ENCODE results near the gene C1orf52. TPM values are rescaled to one million over a fixed set of nuclear protein-coding genes. Genes with fewer than 3 reads are reported as not detected.

The C1orf52 gene
- total and polyA plus RNA-seq, 9 of the 15 experiments (the other 6 are each of a cell fraction or from before 2014, with no cell fraction given) = 17.0 to 38.5 (median 33.0) TPM

- no peak; the same call in 1 of the 2 replicates for TF ChIP-seq CREB1 (IDR thresholded peaks at IDR 0.05)
- 0 out of 2 replicates have a peak, but pooled peaks have one; percentile 53 for TF ChIP-seq CREB1 (CRISPR knock-in tag; IDR thresholded peaks at IDR 0.05)
- peak; percentile 13 to 50 for TF ChIP-seq E2F6 (IDR thresholded peaks at IDR 0.05; ENCODE audit: borderline replicate concordance in 1 of 2, extremely low read depth in 1 of 2, insufficient read depth in 1 of 2, insufficient read length in 1 of 2, low read depth in 1 of 2, low read length in 1 of 2, poor library complexity in 1 of 2, severe bottlenecking in 1 of 2)
- TF ChIP-seq MLLT1 (IDR thresholded peaks at IDR 0.05) = no peak; a peak in 2 of 4 replicates
- no peak for TF ChIP-seq C11orf30 (IDR thresholded peaks at IDR 0.05; ENCODE audit: low read depth)
- TF ChIP-seq NBN (IDR thresholded peaks at IDR 0.05; ENCODE audit: low read depth) = no peak
- TF ChIP-seq TFAM (CRISPR knock-in tag; conservative IDR thresholded peaks at IDR 0.05) = no peak
- TF ChIP-seq TSC22D4 (tag; IDR thresholded peaks at IDR 0.05) = no peak
- TF ChIP-seq ZNF695 (CRISPR knock-in tag; IDR thresholded peaks at IDR 0.05) = no peak
- TF ChIP-seq MCM7 (IDR thresholded peaks at IDR 0.05) = no peak
- no peak for TF ChIP-seq PTRF (tag; IDR thresholded peaks at IDR 0.05)
- TF ChIP-seq SLC30A9 (CRISPR knock-in tag; IDR thresholded peaks at IDR 0.05) = no peak
- TF ChIP-seq BCLAF1 (IDR thresholded peaks at IDR 0.05; ENCODE audit: borderline replicate concordance in 1 of 2, control insufficient read depth in 1 of 2, low read depth in 2 of 2, low read length in 1 of 2) = no peak
- no peak for TF ChIP-seq TOE1 (IDR thresholded peaks at IDR 0.05; ENCODE audit: borderline replicate concordance)
- TF ChIP-seq TOE1 (CRISPR knock-in tag; IDR thresholded peaks at IDR 0.05; ENCODE audit: borderline replicate concordance, low read depth) = no peak
- TF ChIP-seq, protein P1, sequence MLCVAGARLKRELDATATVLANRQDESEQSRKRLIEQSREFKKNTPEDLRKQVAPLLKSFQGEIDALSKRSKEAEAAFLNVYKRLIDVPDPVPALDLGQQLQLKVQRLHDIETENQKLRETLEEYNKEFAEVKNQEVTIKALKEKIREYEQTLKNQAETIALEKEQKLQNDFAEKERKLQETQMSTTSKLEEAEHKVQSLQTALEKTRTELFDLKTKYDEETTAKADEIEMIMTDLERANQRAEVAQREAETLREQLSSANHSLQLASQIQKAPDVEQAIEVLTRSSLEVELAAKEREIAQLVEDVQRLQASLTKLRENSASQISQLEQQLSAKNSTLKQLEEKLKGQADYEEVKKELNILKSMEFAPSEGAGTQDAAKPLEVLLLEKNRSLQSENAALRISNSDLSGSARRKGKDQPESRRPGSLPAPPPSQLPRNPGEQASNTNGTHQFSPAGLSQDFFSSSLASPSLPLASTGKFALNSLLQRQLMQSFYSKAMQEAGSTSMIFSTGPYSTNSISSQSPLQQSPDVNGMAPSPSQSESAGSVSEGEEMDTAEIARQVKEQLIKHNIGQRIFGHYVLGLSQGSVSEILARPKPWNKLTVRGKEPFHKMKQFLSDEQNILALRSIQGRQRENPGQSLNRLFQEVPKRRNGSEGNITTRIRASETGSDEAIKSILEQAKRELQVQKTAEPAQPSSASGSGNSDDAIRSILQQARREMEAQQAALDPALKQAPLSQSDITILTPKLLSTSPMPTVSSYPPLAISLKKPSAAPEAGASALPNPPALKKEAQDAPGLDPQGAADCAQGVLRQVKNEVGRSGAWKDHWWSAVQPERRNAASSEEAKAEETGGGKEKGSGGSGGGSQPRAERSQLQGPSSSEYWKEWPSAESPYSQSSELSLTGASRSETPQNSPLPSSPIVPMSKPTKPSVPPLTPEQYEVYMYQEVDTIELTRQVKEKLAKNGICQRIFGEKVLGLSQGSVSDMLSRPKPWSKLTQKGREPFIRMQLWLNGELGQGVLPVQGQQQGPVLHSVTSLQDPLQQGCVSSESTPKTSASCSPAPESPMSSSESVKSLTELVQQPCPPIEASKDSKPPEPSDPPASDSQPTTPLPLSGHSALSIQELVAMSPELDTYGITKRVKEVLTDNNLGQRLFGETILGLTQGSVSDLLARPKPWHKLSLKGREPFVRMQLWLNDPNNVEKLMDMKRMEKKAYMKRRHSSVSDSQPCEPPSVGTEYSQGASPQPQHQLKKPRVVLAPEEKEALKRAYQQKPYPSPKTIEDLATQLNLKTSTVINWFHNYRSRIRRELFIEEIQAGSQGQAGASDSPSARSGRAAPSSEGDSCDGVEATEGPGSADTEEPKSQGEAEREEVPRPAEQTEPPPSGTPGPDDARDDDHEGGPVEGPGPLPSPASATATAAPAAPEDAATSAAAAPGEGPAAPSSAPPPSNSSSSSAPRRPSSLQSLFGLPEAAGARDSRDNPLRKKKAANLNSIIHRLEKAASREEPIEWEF (CRISPR knock-in tag; IDR thresholded peaks at IDR 0.05) = no peak
Observed at GRCh38 chr1:85200463-85201339, 58.8 kb downstream of the C1orf52 start, which contains the start of gene SYDE2 (continued).
